Loucy (cell line): Measurements from ENCODE around the gene TTLL13.
A peak's percentile ranks its signal among the peaks of the same experiment; 100 is the strongest.

Experiments
- H2AFZ ChIP-seq: fragments of 200-600 bp; sonication (generic); 2 replicates; pipeline ENCODE4 v1.6.0; 2016; ENCODE audit warnings: antibody characterized with exemption, mild to moderate bottlenecking, low read length, moderate library complexity
- H3F3A ChIP-seq: fragments of 200-600 bp; 2 replicates; pipeline ENCODE4 v1.6.0; 2016; ENCODE audit warnings: antibody characterized with exemption, low read depth, mild to moderate bottlenecking
- H3K27me3 ChIP-seq: fragments of 200-600 bp; sonication (generic); 2 replicates; pipeline ENCODE4 v1.6.1; 2014; ENCODE audit warnings: low read length, mild to moderate bottlenecking; ENCODE audit not compliant: insufficient read depth, poor library complexity, severe bottlenecking
- H3K36me3 ChIP-seq: fragments of 200-600 bp; sonication (generic); 2 replicates; pipeline ENCODE4 v1.6.1; 2016; ENCODE audit warnings: low read length; ENCODE audit not compliant: insufficient read depth
- H3K4me1 ChIP-seq: fragments of 200-600 bp; sonication (generic); 2 replicates; pipeline ENCODE4 v1.5.1; 2014; ENCODE audit warnings: low read length, mild to moderate bottlenecking; ENCODE audit not compliant: insufficient read depth, poor library complexity, severe bottlenecking
- H3K4me2 ChIP-seq: fragments of 200-600 bp; sonication (generic); 2 replicates; pipeline ENCODE4 v1.6.0; 2014; ENCODE audit warnings: antibody characterized with exemption, low read length, low read depth, mild to moderate bottlenecking; ENCODE audit not compliant: poor library complexity, severe bottlenecking
- H3K4me3 ChIP-seq: fragments of 200-600 bp; sonication (generic); 2 replicates; pipeline ENCODE4 v1.5.1; 2014; ENCODE audit warnings: low read length, mild to moderate bottlenecking, mixed read lengths; ENCODE audit not compliant: poor library complexity, severe bottlenecking
- H3K79me2 ChIP-seq: fragments of 200-600 bp; sonication (generic); 2 replicates; pipeline ENCODE4 v1.6.1; 2014; ENCODE audit warnings: low read length; ENCODE audit not compliant: insufficient read depth
- H3K9ac ChIP-seq: fragments of 200-600 bp; sonication (generic); 2 replicates; pipeline ENCODE4 v1.6.0; 2014; ENCODE audit warnings: mild to moderate bottlenecking, low read depth, low read length, moderate library complexity; ENCODE audit not compliant: poor library complexity, severe bottlenecking
- H3K9me2 ChIP-seq: fragments of 200-600 bp; sonication (generic); replicated peaks from 2 replicates; pipeline ENCODE4 v1.6.1; 2016; ENCODE audit warnings: low read depth, low read length, mixed read lengths
- H3K9me3 ChIP-seq: fragments of 200-600 bp; sonication (generic); 2 replicates; pipeline ENCODE4 v1.6.1; 2014; ENCODE audit warnings: mild to moderate bottlenecking, antibody characterized with exemption, low read length, low read depth; ENCODE audit not compliant: insufficient read depth
- H4K20me1 ChIP-seq: fragments of 200-600 bp; sonication (generic); 2 replicates; pipeline ENCODE4 v1.6.0; 2014; ENCODE audit warnings: antibody characterized with exemption, low read length, mild to moderate bottlenecking; ENCODE audit not compliant: insufficient read depth, poor library complexity, severe bottlenecking
- EZH2phosphoT487 ChIP-seq: fragments of 200-600 bp; IDR thresholded peaks from 2 replicates; pipeline ENCODE4 v1.6.1; 2018; ENCODE audit warnings: antibody characterized with exemption, mild to moderate bottlenecking, moderate library complexity, borderline replicate concordance
- TF ChIP-seq, protein P1 (sequence below): fragments of 200-600 bp; sonication (generic); conservative IDR thresholded peaks from 2 replicates; pipeline ENCODE4 v1.5.1; 2014; ENCODE audit warnings: mild to moderate bottlenecking, antibody characterized with exemption, low read length

The TTLL13 gene

GRCh38 chr15:90305932-90306331, 56.6 kb downstream of the TTLL13 start:
- no peak overlapping the region for H3K9ac ChIP-seq
- H3F3A ChIP-seq, result no peaks in the 10 kb centered on the region
- no peak for TF ChIP-seq EZH2phosphoT487
- TF ChIP-seq, protein P1, sequence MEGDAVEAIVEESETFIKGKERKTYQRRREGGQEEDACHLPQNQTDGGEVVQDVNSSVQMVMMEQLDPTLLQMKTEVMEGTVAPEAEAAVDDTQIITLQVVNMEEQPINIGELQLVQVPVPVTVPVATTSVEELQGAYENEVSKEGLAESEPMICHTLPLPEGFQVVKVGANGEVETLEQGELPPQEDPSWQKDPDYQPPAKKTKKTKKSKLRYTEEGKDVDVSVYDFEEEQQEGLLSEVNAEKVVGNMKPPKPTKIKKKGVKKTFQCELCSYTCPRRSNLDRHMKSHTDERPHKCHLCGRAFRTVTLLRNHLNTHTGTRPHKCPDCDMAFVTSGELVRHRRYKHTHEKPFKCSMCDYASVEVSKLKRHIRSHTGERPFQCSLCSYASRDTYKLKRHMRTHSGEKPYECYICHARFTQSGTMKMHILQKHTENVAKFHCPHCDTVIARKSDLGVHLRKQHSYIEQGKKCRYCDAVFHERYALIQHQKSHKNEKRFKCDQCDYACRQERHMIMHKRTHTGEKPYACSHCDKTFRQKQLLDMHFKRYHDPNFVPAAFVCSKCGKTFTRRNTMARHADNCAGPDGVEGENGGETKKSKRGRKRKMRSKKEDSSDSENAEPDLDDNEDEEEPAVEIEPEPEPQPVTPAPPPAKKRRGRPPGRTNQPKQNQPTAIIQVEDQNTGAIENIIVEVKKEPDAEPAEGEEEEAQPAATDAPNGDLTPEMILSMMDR, result no peak
- no peaks in the 10 kb centered on the region for H3K79me2 ChIP-seq
- no peaks in the 10 kb centered on the region for H3K9me3 ChIP-seq
- no peak overlapping the region for H3K4me3 ChIP-seq
- no peak overlapping the region for H3K4me2 ChIP-seq
- H3K9me2 ChIP-seq, result no peaks in the 10 kb centered on the region
- H4K20me1 ChIP-seq, result no peaks in the 10 kb centered on the region
- no peaks in the 10 kb centered on the region for H3K27me3 ChIP-seq
- H2AFZ ChIP-seq, result peak overlapping the region; percentile 50; the same call in 1 of the 2 replicates
- peaks cover 11% of the 10 kb centered on the region for H3K4me1 ChIP-seq
- no peaks in the 10 kb centered on the region for H3K36me3 ChIP-seq

DNA sequence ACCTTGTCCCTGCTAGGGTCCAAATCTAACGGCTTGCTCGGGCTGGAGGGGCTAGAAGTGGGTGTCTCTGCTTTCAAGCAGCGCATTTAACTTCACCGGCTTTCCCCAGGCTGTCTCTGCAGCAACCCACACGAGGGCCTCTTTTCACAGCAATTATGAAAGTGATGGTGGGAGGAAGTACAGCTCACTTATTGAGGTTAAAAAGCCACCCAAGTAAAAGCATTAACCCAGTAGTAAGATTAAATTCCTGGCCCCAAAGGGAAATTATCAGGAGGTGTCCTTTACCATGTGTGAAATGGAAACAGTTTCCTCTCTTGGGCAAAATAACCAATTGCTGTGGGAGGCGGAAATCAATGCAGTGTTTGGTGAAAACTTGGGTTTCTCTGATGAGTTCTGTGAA, 57.2 kb downstream of the TTLL13 start:
- TF ChIP-seq, protein P1, result no peak; the same call in 1 of the 2 replicates
- no peak for TF ChIP-seq EZH2phosphoT487
- H2AFZ ChIP-seq, result peak overlapping the region; percentile 50; the same call in 1 of the 2 replicates
- no peaks in the 10 kb centered on the region for H3K79me2 ChIP-seq

DNA sequence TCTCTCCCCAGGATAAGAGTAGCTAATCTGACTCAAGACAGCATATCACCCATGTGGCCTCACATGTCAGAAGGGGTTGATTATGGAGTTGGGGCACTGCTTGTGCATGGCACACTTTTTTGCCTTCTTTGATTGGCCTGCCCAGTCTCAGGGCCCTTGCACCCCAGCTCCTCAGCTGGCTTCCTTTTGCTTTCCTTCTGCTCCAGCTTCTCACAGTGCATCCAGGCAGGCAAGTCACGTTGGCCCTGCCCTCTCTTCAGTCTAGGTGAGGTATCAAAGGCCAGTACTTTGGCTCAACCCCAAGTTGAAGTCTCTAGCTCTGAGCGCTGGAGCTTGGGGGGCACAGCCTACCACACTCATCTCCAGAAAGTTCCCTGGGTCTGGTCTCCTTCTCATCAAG, 58.3 kb downstream of the TTLL13 start:
- no peak for TF ChIP-seq EZH2phosphoT487
- TF ChIP-seq, protein P1, result no peak
- Histone ChIP-seq H3F3A (no peaks in the 10 kb centered on the region), H3K79me2 (no peaks in the 10 kb centered on the region), H3K4me3 (no peak overlapping the region), H3K4me2 (no peak overlapping the region), H2AFZ (no peak overlapping the region), H3K9me2 (no peaks in the 10 kb centered on the region), H3K27me3 (no peaks in the 10 kb centered on the region), H3K36me3 (no peaks in the 10 kb centered on the region), H3K9ac (no peak overlapping the region), H4K20me1 (no peaks in the 10 kb centered on the region), H3K9me3 (no peaks in the 10 kb centered on the region), H3K4me1 (peaks cover 11% of the 10 kb centered on the region)

More for the DNA sequence above, 57.2 kb downstream of the TTLL13 start:
- no peaks in the 10 kb centered on the region for H3K9me3 ChIP-seq
- H3K9ac ChIP-seq, result no peak overlapping the region
- no peaks in the 10 kb centered on the region for H4K20me1 ChIP-seq
- H3K4me2 ChIP-seq, result no peak overlapping the region
- no peaks in the 10 kb centered on the region for H3K27me3 ChIP-seq
- H3K9me2 ChIP-seq, result no peaks in the 10 kb centered on the region
- peaks cover 11% of the 10 kb centered on the region for H3K4me1 ChIP-seq
- no peaks in the 10 kb centered on the region for H3F3A ChIP-seq
- H3K36me3 ChIP-seq, result no peaks in the 10 kb centered on the region
- no peak overlapping the region for H3K4me3 ChIP-seq
